ENCODE results near the gene PSEN1.
A peak's percentile ranks its signal among the peaks of the same experiment; 100 is the strongest.

Gene PSEN1

DNA sequence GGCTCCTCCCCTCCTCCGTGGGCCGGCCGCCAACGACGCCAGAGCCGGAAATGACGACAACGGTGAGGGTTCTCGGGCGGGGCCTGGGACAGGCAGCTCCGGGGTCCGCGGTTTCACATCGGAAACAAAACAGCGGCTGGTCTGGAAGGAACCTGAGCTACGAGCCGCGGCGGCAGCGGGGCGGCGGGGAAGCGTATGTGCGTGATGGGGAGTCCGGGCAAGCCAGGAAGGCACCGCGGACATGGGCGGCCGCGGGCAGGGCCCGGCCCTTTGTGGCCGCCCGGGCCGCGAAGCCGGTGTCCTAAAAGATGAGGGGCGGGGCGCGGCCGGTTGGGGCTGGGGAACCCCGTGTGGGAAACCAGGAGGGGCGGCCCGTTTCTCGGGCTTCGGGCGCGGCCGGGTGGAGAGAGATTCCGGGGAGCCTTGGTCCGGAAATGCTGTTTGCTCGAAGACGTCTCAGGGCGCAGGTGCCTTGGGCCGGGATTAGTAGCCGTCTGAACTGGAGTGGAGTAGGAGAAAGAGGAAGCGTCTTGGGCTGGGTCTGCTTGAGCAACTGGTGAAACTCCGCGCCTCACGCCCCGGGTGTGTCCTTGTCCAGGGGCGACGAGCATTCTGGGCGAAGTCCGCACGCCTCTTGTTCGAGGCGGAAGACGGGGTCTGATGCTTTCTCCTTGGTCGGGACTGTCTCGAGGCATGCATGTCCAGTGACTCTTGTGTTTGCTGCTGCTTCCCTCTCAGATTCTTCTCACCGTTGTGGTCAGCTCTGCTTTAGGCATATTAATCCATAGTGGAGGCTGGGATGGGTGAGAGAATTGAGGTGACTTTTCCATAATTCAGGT is at the start of gene PSEN1:
Gene PSEN1 (plus strand): TSS at position 121 of the 839 bp plus-strand sequence. CDS start 11,513 bp downstream, outside the sequence.
- peak; percentile 95 to 98 (median 98) for DNase-seq

DNA sequence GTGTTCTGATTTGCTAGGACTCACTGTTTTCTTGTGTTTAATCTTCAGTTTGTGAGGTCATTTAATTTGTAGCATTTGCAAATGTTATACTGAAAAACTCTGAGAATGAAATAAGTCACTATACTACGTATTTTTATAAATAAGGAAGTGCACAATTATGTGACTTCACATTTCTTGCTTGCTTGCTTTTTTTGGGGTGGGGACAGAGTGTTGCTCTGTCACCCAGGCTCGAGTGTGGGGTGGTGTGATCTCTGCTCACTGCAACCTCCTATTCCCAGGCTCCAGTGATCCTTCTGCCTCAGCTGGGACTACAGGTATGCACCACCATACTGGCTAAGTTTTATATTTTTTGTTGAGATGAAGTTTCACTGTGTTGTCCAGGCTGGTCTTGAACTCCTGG is 45.3 kb upstream of the PSEN1 start:
- DNase-seq: no peak

DNA sequence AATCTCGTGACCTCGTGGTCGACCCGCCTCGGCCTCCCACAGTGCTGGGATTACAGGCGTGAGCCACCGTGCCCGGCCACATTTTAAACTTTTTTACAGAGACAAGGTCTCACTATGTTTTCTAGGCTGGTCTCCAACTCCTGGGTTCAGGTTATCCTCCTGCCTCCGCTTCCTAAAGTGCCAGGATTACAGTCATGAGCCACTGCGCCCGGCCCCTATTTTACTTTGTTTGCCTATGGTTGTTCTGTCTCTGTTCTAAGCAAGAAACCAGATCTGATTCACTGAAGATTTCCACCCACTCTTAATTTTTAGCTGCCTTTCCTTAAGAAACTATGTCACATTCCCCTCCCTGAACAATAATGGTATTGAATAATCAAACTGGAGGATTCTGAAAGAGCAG is 38.9 kb upstream of the PSEN1 start:
- no peak for DNase-seq

DNA sequence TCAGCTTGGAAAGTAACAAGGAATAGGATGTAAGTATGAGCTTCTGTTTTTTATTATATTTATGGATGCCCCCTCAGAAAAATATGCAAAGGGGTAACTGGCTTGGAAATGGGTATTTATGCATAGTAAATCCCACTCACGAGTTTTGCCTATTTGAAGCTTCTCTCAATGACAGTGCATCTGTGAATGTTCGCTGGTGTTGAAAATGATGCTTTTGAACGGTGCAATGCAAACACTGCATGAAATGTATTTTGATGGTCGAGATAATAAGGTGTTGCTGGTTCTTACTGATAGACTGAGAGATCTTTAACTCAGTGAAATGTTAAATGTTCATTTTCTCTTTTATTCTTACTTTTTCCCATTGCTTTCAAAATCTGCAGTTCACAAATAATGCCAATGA is 36.0 kb upstream of the PSEN1 start:
- no peak for DNase-seq

DNA sequence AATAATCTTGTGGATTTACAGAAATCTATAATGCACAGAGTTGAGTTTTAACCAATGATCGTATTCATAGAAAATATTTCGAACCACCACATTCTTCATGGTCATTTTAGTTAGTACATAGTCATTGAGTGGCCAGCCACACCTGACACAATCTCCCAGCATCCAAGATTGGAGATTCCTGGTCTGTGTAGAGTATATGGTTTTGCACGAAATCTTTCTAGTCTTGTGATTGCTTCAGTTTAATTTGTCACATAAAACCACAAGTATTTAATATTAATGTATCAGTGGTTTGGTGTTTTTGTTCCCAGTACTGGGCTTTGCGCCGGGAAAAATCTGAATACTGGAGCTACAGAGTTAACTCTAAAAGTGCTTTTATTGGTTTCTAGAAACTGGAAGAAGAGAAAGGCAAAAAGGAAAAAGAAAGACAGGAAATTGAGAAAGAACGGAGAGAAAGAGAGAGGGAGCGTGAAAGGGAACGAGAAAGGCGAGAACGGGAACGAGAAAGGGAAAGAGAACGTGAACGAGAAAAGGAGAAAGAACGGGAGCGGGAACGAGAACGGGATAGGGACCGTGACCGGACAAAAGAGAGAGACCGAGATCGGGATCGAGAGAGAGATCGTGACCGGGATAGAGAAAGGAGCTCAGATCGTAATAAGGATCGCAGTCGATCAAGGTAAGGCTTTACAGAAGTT is 33.4 kb upstream of the PSEN1 start:
- DNase-seq: no peak

DNA sequence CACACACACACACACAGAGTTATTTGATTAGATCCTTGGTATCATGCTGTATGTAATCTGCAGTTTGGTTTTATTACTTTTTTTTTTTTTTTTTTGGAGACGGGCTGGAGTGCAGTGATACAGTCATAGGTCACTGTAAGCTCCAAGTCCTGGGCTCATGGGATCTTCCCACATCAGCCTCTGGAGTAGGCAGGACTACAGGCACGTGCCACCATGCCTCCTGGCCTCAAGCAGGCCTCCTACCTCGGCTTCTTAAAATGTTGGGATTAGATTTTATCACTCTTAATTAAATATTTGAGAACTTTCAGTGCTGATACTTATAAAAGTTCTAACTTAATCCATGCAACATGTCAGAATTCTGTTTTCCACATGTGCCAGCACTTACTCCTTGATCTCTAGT is 31.3 kb upstream of the PSEN1 start:
- DNase-seq: no peak

DNA sequence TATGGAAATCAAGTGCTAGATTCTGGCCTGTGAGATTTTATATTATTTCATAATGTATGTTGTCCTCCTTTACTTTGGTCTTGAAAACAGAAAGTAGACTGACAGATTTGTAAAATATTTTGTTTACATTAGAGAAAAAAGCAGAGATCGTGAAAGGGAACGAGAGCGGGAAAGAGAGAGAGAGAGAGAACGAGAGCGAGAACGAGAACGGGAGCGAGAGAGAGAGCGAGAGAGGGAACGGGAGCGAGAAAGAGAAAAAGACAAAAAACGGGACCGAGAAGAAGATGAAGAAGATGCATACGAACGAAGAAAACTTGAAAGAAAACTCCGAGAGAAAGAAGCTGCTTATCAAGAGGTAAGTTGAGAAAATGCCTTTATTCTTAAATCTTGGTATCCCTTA is 30.6 kb upstream of the PSEN1 start:
- DNase-seq: no peak

DNA sequence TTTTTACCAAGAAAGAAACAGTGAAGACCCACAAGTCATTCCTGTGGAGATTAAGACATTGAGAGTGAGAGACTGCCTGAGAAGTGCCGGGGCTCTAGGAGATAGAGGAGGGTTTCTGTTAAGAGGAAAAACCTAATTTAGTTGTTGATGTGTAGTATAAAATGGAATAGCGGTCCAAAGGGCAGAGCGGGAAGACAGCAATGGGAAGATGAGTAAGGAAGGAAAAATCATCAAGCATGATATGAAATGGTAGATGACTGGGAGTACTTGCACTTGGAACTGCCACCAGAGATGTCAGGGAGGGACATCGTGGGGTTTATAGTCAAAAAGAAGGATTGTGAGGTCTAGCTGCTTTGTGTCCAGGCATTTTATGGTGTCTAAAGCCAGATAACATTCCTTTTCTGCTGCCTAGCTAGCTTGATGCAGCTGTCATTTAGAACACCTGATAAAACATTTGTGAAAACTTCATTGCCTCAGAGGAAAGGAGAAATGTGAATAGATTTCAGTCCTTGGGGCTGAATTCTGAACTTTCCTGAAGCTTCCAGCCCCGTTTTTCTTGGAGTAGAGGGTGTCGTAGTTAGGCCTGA is 20.1 kb upstream of the PSEN1 start:
- DNase-seq: no peak

DNA sequence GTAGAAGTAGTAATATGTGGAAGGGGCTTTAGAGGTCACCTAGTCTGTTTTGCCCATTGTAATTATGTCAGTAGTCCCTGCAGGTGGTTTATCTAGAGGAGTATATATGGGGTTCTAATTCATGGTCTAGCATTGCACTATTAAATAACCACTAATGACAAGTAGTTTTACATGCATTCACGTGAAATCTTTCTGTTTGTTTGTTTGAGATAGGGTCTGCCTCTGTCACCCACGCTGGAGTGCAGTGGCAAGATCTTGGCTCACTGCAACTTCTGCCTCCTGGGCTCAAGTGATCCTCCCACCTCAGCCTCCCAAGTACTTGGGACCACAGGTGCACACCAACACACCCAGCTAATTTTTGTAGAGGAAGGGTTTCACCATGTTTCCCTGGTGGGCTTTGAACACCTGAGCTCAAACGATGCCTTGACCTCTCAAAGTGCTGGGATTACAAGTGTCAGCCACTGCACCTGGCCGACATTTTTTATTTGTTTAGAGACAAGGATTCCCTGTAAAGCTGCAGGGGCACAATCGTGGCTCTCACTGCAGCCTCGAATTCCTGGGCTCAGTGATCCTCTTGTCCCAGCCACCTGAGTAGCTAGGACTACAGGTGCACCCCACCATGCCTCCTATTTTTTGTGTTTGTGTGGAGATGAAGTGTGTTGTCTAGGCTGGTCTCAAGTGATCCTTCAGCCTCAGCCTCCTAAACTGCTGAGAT is 12.0 kb upstream of the PSEN1 start:
- no peak for DNase-seq

DNA sequence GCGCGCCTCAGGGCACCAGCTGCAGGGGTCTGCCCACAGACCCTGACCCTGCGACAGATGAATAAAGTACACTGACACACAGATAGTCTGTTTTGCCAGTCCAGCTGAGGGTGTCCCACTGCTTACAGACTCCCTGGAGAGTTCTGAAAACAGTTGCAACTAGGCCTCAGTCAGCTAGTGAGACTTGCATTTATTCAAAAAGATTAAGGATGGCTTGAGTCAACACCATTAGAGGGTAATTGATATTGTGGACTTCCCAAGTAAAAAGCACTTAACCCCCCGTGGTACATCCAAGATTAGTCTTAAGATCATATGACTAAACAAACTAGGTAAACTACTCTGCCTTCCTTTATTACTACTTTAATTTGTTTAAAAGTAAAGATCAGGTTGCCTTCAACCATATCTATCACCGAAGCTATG is 11.1 kb upstream of the PSEN1 start:
- no peak for DNase-seq

DNA sequence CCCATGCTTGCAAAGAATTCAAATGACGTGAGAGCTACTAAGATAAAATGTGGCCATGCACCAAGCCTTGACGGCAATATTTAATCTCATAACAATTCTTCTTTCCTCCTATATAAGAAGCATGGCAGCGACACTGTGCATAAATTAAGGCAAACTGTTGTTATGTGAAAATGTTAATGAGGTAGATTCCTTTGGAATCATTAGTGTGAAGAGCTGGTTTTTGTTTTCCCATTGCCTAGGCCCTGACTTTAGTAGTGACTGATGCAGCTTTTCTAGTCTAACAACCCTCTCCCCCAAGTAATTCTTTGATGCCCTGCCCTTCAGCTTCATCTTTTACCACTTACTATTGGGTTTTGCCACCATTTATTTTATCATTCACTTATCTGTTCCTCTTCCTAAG is 10.6 kb upstream of the PSEN1 start:
- DNase-seq: no peak

DNA sequence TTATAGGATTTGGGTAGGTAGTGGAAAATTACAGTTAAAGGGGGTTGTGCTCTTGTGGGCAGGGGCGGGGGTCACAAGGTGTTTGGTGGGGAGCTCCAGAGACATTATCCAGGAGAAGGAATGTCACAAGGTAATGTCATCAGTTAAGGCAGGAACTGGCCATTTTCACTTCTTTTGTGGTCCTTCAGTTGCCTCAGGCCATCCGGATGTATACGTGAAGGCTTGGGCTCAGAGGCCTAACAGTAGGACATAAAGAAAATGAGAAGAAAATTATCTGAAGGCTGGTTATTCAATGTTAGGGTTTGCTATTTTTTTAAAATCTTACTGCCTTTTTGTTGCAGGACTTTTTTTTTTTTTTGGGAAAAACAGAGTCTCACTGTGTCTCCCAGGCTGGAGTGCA is 2.5 kb upstream of the PSEN1 start:
- no peak for DNase-seq

DNA sequence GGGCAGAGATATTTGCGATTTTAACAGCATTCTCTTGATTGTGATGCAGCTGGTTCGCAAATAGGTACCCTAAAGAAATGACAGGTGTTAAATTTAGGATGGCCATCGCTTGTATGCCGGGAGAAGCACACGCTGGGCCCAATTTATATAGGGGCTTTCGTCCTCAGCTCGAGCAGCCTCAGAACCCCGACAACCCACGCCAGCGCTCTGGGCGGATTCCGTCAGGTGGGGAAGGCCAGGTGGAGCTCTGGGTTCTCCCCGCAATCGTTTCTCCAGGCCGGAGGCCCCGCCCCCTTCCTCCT is 271 bp upstream of the PSEN1 start:
- no peak for DNase-seq

DNA sequence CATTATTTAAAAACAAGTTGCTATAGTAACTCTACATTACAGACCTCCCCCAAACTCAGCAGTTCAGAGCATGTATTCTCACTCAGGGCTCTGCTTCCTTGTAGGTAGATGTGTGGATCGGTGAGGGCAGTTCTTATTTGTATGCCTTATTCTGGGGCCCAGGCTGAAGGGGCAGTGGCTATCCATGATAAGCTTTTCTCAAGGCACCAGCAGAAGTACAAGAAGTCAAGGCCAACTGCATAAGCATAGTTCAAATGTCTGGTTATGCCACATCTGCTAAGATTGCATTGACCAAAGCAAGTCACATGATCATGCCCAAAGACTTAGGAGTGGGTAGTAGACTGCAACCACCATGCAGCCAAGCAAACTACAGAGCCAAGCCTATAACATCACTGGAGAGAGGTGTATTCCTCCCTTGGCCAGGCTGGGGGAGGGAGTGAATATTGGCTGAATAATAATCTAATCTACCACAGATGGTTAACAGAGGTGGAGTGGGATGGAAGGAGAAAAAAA is 4.6 kb downstream of the PSEN1 start:
- no peak for DNase-seq

DNA sequence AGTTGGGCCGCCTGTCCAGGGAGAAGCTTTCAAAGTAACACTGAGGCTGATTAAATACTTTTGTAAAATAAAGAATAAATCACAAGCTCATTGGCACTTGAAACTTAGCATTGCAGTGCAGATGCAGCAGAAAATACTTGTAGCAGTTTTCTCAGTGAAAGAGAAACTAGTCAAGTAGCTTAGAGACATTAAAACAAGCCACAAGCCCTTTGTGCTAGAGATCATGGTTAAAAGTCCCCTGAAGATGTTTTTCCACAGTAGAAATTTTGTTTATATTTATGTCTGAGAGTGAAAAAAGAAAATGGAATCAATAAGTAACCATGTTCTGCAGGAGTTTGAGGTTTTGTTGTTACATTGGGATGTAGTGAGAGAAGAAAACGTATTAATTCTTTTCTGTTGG is 5.9 kb downstream of the PSEN1 start:
- DNase-seq: no peak

DNA sequence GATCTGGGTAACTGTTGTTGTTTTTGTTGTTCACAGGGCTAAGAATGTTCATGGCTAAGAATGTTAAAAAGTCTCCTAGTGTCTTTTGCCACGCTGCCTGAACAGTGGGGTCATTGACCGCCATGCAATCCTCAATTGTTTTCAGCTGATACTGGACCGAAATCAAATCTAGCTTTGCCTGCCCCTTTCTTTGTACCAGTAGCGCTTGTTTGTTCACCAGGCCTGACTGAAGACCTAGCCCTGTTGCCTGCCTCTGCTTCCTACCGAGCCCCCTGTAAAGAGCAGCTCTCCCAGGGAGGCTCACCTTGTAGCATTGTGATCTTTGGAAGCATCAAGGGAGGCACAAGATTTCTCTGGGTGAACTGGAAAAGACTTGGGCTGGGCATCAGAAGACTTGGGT is 6.7 kb downstream of the PSEN1 start:
- no peak for DNase-seq

DNA sequence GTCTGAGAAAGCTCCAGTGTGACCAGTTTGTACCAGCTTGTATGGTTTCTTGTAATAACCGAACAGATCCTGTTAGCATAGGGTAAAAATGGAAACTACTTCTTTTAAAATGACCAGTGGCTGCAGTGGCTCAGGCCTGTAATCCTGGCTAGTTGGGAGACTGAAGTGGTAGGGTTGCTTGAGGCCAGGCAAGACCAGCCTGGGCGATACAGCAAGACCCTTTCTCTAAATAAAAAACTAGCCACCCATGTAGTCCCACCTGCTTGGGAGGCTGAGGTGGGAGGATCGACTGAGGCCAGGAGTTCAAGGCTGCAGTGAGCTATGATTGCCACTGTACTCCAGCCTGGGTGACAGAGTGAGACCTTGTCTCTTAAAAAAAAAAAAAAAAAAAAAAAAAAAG is 7.3 kb downstream of the PSEN1 start:
- no peak for DNase-seq

DNA sequence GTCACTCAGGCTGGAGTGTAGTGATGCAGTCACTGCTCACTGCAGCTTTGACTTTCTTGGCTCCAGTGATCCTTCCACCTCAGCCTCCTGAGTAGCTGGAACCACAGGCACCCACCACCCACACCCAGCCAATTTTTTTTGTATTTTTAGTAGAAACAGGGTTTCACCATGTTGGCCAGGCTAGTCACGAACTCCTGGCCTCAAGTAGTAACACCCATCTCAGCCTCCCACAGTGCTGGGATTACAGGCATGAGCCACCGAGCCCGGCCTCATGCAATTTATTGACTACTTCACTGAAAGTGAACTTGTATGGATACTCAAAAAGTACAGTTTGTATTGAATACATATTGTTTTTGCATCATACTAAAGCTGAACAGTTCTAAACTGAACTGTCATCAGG is 9.1 kb downstream of the PSEN1 start:
- no peak for DNase-seq

DNA sequence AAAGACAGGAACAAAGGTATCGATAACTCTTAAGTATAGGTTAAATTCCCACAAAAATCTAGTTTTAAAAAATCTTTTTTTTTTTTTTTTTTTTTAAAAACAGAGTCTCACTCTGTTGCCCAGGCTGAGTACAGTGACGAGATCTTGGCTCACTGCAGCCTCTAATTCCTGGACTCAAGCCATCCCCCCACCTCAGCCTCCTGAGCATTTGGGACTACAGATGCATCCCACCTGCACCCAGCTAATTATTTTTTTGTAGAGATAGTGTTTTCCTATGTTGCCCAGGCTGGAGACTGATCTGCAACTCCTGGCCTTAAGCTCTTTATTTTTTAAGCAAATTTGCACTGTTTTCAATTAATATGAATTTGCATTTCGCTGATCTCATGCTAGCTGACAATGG is 9.8 kb downstream of the PSEN1 start:
- DNase-seq: no peak

DNA sequence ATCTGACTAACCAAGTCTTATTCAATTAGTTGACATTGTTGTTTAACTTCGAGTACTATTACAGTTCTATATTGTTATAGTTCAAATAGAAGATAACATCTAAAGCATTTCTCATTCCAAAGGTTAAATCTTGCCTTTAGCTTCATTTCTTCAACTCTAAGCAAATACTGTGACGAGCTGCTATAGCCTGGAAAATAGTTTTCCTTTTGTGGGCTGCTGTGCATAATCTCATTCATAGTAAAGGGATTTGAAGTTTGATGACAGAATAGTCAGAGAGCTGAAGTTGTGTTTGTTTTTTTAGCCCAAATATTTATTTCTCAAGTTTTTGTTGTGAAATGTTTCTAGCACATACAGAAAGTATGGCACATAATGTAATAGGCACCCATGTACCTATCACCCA is 13.4 kb downstream of the PSEN1 start:
- DNase-seq: no peak

DNA sequence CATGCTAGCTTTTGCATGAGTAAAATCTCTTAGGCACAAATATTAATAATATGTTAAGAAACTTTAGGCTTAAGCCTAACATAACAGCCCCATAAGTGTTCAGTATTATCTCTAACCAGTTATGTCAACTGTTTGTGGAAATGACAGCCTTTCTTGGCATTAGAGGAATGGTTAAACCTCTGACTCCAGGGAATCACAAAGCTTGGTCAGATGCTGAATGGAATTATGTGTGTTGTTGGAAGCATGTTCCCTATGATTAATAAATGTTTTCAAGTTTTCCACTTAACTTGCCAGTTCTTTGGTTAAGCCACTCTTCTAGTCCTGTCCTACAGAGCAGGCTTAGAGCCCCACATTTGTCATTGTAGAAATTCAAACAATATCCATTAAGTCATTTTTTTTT is 17.0 kb downstream of the PSEN1 start:
- no peak for DNase-seq

DNA sequence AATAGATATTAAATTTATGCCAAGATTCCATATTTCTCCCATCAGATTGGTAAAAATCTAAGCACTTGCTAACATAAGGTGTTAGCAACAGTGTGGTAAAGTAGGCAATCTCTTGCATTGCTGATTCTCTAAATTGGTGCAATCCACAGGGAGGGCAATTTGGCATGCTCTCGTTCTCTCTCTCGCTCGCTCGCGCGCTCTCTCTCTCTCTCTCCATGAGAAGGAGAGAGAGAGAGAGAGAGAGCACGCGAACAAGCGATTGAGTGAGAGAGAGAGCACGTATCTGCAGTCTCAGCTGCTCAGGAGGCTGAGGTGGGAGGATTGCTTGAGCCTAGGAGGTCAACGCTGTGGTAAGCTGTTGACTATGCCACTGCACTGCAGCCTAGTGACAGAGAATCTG is 25.9 kb downstream of the PSEN1 start:
- DNase-seq: no peak

DNA sequence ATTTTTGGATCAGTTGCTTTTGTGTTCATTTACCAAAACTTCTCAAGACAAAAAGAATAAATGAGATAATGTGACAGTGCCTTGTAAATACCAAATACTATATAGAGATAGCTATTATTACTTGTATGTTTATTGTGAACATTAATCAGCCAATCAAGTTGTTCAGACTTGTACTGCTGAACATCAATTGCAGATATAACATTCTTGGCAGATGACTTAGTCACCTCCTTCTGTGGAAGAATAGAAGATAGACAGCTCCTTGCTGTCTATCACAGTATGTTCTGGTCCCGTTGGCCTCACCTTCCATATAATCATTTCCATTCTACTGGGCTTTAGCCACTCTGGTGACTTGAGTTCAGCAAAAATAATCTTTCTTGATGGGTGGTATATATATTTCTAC is 30.1 kb downstream of the PSEN1 start:
- no peak for DNase-seq

DNA sequence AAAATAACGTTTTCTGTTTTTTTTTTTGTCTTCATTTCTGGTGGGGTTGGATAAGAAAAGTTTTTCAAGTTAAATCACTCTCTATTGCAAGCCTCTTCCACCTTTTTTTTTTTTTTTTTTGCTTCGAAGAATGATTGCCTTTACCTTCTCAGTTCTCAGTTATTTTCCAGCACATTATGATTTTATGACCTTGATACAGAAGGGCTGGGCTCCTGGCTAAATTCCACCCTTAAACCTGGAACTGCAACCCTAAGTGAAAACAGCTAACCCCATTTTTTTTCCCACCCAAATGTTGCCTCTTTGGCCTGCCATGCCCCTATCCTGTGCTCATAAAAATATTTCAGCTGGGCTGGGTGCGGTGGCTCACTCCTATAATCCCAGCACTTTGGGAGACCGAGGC is 31.4 kb downstream of the PSEN1 start:
- DNase-seq: no peak
